Gastrocnemius medialis (tissue), 4 donors: Measurements from ENCODE around the gene TSPAN17.

Experiments
- CTCF ChIP-seq, 5 experiments: fragments of 450-650 bp in 3 of 5; fragments of 200-600 bp in 2 of 5; sonication (generic) in 2 of 5; IDR thresholded peaks in 4 of 5; conservative IDR thresholded peaks in 1 of 5; 1 replicate in 4 of 5; 2 replicates in 1 of 5; pipeline ENCODE4 v1.5.1; 2016 to 2019; ENCODE audit warnings: antibody characterized with exemption in 5 of 5, mild to moderate bottlenecking in 3 of 5, moderate library complexity in 3 of 5
- POLR2A ChIP-seq, 2 donors: fragments of 450-650 bp; IDR thresholded peaks; one replicate each; pipeline ENCODE4 v1.6.1; 2017; ENCODE audit warnings: antibody characterized with exemption in 2 of 2, mild to moderate bottlenecking in 2 of 2, moderate library complexity in 2 of 2

DNA sequence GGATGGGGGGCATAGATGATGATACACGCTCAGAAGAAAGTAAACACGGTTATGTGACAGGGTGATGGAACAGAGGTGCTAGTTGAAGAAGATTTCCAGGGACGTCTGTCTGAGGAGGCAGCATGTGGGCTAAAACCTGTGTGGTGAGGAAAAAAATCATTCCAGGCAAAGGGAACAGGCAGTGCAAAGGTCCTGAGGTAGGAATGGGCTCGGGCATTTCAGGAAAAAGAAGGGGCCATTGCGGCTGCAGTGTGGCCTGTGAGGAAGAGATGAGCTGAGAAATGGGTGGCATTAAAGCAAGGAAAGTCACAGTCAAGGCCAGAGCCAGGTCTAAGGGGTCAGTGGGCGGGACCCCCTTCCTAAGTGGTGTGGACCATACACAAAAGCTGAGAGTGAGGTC is 18.2 kb downstream of the TSPAN17 start:
- TF ChIP-seq POLR2A (IDR thresholded peaks at IDR 0.05) (no peak), CTCF (IDR thresholded peaks at IDR 0.05 in 4 of 5, conservative IDR thresholded peaks at IDR 0.05 in 1 of 5) (no peak)
